C4-2B (cell line): ENCODE results near the gene SPNS2.

Source experiments
- H3K27ac ChIP-seq: fragments of 450-650 bp; 2 replicates; pipeline ENCODE4 v1.5.1; 2017
- ZFX ChIP-seq: fragments of 450-650 bp; IDR thresholded peaks from 2 replicates; pipeline ENCODE4 v1.6.1; 2017
- TF ChIP-seq, protein P1 (sequence below): fragments of 450-650 bp; conservative IDR thresholded peaks from 2 replicates; pipeline ENCODE4 v1.5.1; 2017; ENCODE audit warnings: mild to moderate bottlenecking

Gene SPNS2

DNA sequence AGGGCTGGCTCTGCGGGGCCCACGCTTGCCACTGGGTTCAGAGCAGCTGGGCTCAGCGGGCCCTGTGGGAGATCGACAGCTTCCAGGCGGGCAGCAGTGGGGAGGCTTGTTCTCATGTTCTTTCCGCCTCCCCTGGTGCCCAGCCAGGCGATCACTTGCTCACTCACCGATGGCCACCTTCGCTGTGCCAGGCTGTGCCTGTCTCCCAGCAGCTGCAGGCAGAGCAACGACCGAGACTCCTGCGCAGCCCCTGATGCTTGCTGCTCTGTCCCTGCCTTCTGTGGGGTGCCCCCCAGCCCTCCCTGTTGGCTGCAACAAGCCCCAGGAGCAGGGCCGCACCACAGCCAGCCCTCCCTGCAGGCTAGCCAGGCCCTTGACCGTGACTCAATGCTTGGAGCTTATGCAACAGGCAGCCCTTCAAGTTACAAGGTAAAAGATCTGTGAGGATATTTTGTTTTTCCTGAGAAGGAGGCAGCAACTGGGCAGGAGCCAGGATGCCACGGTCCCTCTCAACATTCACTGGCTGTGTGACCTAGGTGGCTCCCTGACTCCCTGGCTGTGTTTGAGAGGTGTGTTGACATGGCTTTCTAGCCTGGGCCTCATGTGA is 9.6 kb upstream of the SPNS2 start:
- TF ChIP-seq ZFX: no peak
- TF ChIP-seq, protein P1, sequence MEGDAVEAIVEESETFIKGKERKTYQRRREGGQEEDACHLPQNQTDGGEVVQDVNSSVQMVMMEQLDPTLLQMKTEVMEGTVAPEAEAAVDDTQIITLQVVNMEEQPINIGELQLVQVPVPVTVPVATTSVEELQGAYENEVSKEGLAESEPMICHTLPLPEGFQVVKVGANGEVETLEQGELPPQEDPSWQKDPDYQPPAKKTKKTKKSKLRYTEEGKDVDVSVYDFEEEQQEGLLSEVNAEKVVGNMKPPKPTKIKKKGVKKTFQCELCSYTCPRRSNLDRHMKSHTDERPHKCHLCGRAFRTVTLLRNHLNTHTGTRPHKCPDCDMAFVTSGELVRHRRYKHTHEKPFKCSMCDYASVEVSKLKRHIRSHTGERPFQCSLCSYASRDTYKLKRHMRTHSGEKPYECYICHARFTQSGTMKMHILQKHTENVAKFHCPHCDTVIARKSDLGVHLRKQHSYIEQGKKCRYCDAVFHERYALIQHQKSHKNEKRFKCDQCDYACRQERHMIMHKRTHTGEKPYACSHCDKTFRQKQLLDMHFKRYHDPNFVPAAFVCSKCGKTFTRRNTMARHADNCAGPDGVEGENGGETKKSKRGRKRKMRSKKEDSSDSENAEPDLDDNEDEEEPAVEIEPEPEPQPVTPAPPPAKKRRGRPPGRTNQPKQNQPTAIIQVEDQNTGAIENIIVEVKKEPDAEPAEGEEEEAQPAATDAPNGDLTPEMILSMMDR: no peak
- no peak overlapping the region for H3K27ac ChIP-seq

DNA sequence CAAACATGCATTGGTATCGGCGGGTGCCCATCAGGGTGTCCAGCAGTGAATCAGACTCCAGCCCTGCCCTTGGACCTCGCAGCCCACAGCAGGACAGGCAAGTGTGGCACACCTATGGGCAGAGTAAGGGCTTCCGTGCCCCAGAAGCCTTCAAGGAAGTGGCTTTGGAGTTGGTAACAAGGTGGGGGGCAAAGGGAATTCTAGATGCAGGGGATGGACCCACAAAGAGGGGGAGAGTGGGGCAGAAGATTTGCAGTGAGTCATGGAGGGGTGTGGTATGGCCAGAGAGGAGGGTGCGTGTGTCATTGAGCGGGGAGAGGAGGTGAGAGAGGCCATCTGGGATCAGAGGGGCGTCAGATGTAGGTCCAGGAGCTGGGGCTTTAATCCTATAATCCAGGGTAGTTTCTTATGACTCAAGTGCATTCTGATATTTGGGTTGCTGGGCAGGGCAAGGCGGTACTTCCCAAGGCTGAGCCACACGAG is 8.5 kb upstream of the SPNS2 start:
- TF ChIP-seq ZFX: no peak
- TF ChIP-seq, protein P1: no peak
- no peak overlapping the region for H3K27ac ChIP-seq

DNA sequence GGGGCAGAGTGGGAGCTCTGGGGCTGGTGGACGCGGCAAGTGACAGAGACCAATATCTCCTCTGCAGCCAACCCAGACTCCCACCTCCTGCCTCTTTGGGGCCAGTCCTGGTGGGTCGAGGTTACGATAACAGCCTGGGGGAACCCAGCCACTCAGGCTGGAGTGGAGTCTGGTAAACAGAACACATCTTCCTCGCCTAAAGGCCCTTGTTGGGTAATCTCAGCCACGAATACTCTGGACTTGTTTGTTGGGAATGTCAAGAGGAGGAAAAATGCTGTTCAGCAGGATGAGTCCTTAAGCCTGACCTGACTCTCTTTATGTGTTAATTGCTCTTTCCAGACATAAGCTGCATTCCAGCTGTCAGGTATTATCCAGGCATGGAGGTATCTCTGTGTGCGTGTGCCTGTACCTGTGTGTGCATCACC is 8.0 kb upstream of the SPNS2 start:
- TF ChIP-seq, protein P1: no peak
- no peak for TF ChIP-seq ZFX

DNA sequence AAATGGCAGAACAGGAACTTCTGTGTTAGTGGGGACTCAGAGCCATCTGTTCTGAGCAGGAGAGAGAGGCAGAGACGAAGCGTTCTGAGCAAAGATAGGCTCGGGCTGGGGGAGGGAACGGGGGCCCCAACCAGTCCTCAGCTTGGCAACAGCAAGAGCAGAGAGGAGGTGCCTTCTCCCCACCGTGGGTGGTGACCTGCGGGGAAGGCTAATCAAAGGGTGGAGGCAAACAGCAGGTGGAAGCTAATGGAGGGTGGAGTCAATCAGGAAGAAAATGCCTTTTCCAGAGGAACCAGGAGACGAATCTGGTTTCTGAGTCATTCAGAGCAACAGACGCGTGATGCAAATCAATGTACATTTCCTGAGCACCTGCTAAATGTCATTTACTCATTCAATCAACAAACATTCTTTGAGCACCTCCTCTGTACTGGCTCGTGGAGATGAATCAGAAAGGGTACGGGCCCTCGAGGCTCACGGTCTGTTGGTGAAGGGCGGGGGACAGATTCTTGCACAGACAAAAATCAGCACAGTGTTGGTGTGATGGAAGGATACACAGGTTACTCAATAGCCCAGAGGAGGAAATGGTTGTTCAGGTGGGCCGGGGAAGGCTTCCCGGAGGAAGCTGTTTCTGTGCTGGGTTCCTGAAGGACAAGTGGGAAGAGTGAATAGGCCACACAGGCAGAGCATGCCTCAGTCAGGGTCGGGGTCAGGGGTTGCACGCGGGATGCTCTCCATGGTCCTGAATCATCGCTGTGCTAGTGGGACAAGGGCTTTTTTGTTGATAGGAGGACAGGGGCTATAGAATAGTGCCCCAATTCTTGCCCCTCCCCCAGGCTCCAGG is 5.7 kb upstream of the SPNS2 start:
- TF ChIP-seq ZFX: no peak
- TF ChIP-seq, protein P1: no peak
- no peak overlapping the region for H3K27ac ChIP-seq

More for the DNA sequence above, 8.0 kb upstream of the SPNS2 start:
- no peak overlapping the region for H3K27ac ChIP-seq

DNA sequence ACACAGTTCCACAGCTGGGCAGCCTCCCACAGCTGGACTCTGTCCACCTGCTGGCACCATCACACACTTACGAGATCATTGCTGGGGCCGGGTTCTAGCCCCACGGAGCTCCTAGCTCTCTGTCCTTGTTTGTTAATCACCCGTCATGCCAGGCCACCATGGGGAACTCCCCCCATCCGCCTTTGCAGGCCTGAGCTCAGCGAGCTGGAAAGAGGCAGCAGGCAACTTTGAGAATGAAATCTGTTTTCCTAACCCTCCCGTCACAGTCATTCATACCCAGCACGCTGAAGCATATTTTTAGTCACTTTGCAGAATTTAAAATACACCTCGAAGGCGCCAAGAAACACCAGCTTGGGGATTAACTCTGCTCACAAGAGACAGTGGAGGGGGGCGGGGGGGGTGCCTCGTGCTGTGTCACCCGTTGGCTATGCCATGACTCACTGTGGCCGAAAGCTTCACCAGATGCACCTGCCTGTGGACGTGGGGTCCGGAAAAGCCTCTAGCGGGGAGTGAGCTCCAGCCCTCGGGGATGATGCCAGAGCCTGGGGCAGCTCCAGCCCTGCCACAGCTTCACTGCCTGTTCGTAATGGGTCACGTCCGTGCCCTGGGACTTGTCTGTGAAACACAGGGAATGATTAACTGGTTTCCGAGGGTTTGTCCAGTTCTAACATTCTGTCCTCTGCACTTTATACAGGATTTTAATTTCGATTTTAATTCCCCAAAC is 1.4 kb upstream of the SPNS2 start:
- no peak overlapping the region for H3K27ac ChIP-seq

DNA sequence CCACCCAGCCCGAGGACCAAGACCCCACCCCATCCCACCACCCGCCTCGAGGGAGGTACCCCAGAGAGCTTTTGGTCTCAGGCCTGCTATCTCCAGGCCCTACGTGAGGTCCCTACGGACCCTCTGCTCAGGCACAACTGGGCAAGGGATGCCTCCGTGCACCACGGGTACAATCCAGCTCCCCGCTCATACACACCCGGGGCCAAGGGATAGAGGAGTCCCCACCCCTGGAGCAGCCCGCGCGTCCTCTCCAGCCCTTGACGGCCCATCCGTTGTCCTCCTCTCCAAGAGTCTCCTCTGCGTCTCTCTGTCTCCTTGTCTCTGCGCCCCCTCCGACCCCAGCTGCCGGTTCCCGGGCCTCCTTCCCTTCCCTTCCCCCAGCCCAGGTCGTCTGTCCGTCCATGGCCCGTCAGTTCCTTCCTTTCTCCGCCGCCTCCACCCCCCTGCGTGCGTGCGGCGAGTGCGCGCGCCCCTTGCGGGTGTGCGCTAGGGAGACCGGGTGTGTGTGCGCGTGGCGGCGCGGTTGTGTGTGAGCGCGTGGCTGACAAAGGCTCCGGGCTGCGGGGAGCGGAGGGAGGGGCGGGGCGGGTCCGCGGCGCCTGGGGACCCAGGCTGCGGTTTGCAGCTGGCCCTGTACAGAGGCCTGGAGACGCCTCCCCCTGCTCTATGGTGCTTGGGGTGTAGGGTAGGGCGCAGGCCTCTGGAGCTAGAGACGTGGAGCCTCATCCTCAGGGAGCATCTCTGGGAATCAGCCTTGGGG is 930 bp downstream of the SPNS2 start:
- TF ChIP-seq, protein P1: no peak
- no peak for TF ChIP-seq ZFX
- no peak overlapping the region for H3K27ac ChIP-seq

More for the DNA sequence above, 1.4 kb upstream of the SPNS2 start:
- no peak for TF ChIP-seq ZFX
- TF ChIP-seq, protein P1: no peak
